ENCODE measurements around the gene XAGE2.

- TF ChIP-seq CTCF (IDR thresholded peaks at IDR 0.05) (no peak), POLR2AphosphoS5 (IDR thresholded peaks at IDR 0.05) (no peak), POLR2A (IDR thresholded peaks at IDR 0.05) (no peak)
Observed at GRCh38 chrX:52355108-52355507, 13.7 kb upstream of the XAGE2 start.
